HG03442 (cell line): ENCODE data around the gene LOXL3.
A peak's percentile ranks its signal among the peaks of the same experiment; 100 is the strongest.

Source experiments
- ATAC-seq: cut with Tn5 transposase; IDR thresholded peaks from one replicate; pipeline ENCODE4 v1.9.1; 2021; ENCODE audit warnings: mild to moderate bottlenecking, moderate library complexity; ENCODE audit not compliant: unreplicated experiment

The LOXL3 gene

GRCh38 chr2:74552914-74553811 lies 579 bp downstream of the LOXL3 start:
- ATAC-seq = peak; percentile 22

- peak; percentile 17 for ATAC-seq
These were observed 1.5 kb downstream of the LOXL3 start for GRCh38 chr2:74551942-74552913.

GRCh38 chr2:74551530-74551929 lies 2.2 kb downstream of the LOXL3 start:
- ATAC-seq = no peak

- no peak for ATAC-seq
These were observed 3.5 kb downstream of the LOXL3 start for GRCh38 chr2:74550231-74550630.

GRCh38 chr2:74548900-74549826 lies 4.6 kb downstream of the LOXL3 start:
- no peak for ATAC-seq

GRCh38 chr2:74548285-74548899 lies 5.3 kb downstream of the LOXL3 start:
- ATAC-seq = no peak

- ATAC-seq = no peak
These were observed 7.7 kb downstream of the LOXL3 start for GRCh38 chr2:74546004-74546403.

GRCh38 chr2:74544634-74545033 lies 9.1 kb downstream of the LOXL3 start:
- ATAC-seq = no peak

- no peak for ATAC-seq
These were observed 10.8 kb downstream of the LOXL3 start for GRCh38 chr2:74542978-74543377.

- ATAC-seq = no peak
These were observed 13.5 kb downstream of the LOXL3 start for GRCh38 chr2:74540291-74540690.

- ATAC-seq = no peak
These were observed 14.8 kb downstream of the LOXL3 start for GRCh38 chr2:74538881-74539339.

GRCh38 chr2:74537140-74537539 lies 16.6 kb downstream of the LOXL3 start:
- ATAC-seq = no peak

- no peak for ATAC-seq
These were observed 17.4 kb downstream of the LOXL3 start for GRCh38 chr2:74536166-74536950.

GRCh38 chr2:74535440-74535965 lies 18.2 kb downstream of the LOXL3 start:
- no peak for ATAC-seq

GRCh38 chr2:74534411-74534810 lies 19.3 kb downstream of the LOXL3 start:
- no peak for ATAC-seq

GRCh38 chr2:74533464-74533863 lies 20.3 kb downstream of the LOXL3 start:
- ATAC-seq = no peak

GRCh38 chr2:74532222-74532621 lies 21.5 kb downstream of the LOXL3 start:
- ATAC-seq = no peak

- no peak for ATAC-seq
These were observed 22.1 kb downstream of the LOXL3 start for GRCh38 chr2:74531666-74532065.
